WTC11 (cell line): ENCODE data around the gene DTNBP1.

Experiments
- ATF1 ChIP-seq: sonication (generic); formaldehyde crosslinking; IDR thresholded peaks from 2 replicates; pipeline ENCODE4 v1.8.1; 2023; ENCODE audit warnings: mild to moderate bottlenecking, moderate library complexity, missing genetic modification reagents
- ATF3 ChIP-seq: sonication (generic); formaldehyde crosslinking; conservative IDR thresholded peaks from 2 replicates; pipeline ENCODE4 v1.8.1; 2022; ENCODE audit warnings: mild to moderate bottlenecking, missing genetic modification reagents
- CREM ChIP-seq: sonication (generic); formaldehyde crosslinking; IDR thresholded peaks from 2 replicates; pipeline ENCODE4 v1.8.1; 2022; ENCODE audit warnings: mild to moderate bottlenecking, missing genetic modification reagents, moderate library complexity
- CTCF ChIP-seq: fragments of 200-600 bp; IDR thresholded peaks from 2 replicates; pipeline ENCODE4 v1.8.0; 2022; ENCODE audit warnings: antibody characterized with exemption
- FOXP1 ChIP-seq: sonication (generic); formaldehyde crosslinking; IDR thresholded peaks from 2 replicates; pipeline ENCODE4 v1.8.0; 2022; ENCODE audit warnings: missing genetic modification reagents, mild to moderate bottlenecking, moderate library complexity, borderline replicate concordance
- GABPB1 ChIP-seq: sonication (generic); formaldehyde crosslinking; IDR thresholded peaks from 2 replicates; pipeline ENCODE4 v1.8.1; 2023; ENCODE audit warnings: mild to moderate bottlenecking, missing genetic modification reagents
- NR3C1 ChIP-seq: sonication (generic); formaldehyde crosslinking; conservative IDR thresholded peaks from 2 replicates; pipeline ENCODE4 v1.8.1; 2023; ENCODE audit warnings: low read depth, mild to moderate bottlenecking, missing genetic modification reagents
- ZNF121 ChIP-seq: sonication (generic); formaldehyde crosslinking; IDR thresholded peaks from 2 replicates; pipeline ENCODE4 v1.8.0; 2023; ENCODE audit warnings: missing genetic modification reagents
- ZNF281 ChIP-seq: sonication (generic); formaldehyde crosslinking; IDR thresholded peaks from 2 replicates; pipeline ENCODE4 v1.8.0; 2023; ENCODE audit warnings: mild to moderate bottlenecking, missing genetic modification reagents

- TF ChIP-seq ZNF281 (CRISPR knock-in tag): no peak
- no peak for TF ChIP-seq ATF1 (CRISPR knock-in tag)
- TF ChIP-seq ATF3 (CRISPR knock-in tag): no peak
- TF ChIP-seq CTCF: no peak
- TF ChIP-seq ZNF121: no peak
- no peak for TF ChIP-seq FOXP1 (CRISPR knock-in tag)
- no peak for TF ChIP-seq CREM (CRISPR knock-in tag)
- TF ChIP-seq NR3C1 (CRISPR knock-in tag): no peak
- no peak for TF ChIP-seq GABPB1 (CRISPR knock-in tag)
Measured at GRCh38 chr6:15674690-15675386, 12.0 kb upstream of the DTNBP1 start.
